A673 (cell line): ENCODE data around the gene ATP6AP1. TPM values are rescaled to one million over a fixed set of nuclear protein-coding genes. Genes with fewer than 3 reads are reported as not detected.
"Not testable (repeated sequence)": the region's sequence is repeated elsewhere in the genome, so short reads cannot be mapped to it uniquely, and the experiment has no call there.

Experiments used
- BruUV-seq: library from RNA; stranded (reverse); fragments of 400-500 nt; replicated peaks from 2 replicates; lab custom pipeline; 2021; lab: Mats Ljungman, UMichigan
- CTCF ChIA-PET: fragments of 300-600 bp; sonication (Branson Sonifier 250); formaldehyde crosslinking; loops from one replicate; lab custom pipeline; 2022; ENCODE audit warnings: antibody characterized with exemption; lab: Charles Lee
- POLR2A ChIA-PET: fragments of 300-600 bp; sonication (Branson Sonifier 250); formaldehyde crosslinking; loops from one replicate; lab custom pipeline; 2022; ENCODE audit warnings: antibody characterized with exemption; ENCODE audit not compliant: low non-redundant PET; lab: Charles Lee
- DNase-seq: peaks from one replicate; pipeline ENCODE4 v3.0.0-alpha.2; 2015; ENCODE audit warnings: low spot score
- H3K27ac ChIP-seq: fragments of 200-600 bp; sonication (generic); 2 replicates; pipeline ENCODE4 v1.5.1; 2016; ENCODE audit warnings: mixed run types, low read depth, mild to moderate bottlenecking, mixed read lengths, antibody characterized with exemption, low read length; ENCODE audit not compliant: poor library complexity, severe bottlenecking
- H3K27me3 ChIP-seq: fragments of 200-600 bp; sonication (generic); replicated peaks from 2 replicates; pipeline ENCODE4 v1.6.1; 2017; ENCODE audit warnings: mixed run types, low read depth, mild to moderate bottlenecking, mixed read lengths, antibody characterized with exemption, low read length; ENCODE audit not compliant: insufficient read depth, poor library complexity
- H3K36me3 ChIP-seq: fragments of 200-600 bp; sonication (generic); 2 replicates; pipeline ENCODE4 v1.6.1; 2016; ENCODE audit warnings: mixed run types, mild to moderate bottlenecking, mixed read lengths, antibody characterized with exemption, low read length; ENCODE audit not compliant: insufficient read depth, poor library complexity, severe bottlenecking
- H3K4me1 ChIP-seq: fragments of 200-600 bp; sonication (generic); 2 replicates; pipeline ENCODE4 v1.6.1; 2017; ENCODE audit warnings: mixed run types, mild to moderate bottlenecking, mixed read lengths, antibody characterized with exemption, low read length; ENCODE audit not compliant: insufficient read depth, poor library complexity, severe bottlenecking
- H3K4me3 ChIP-seq: fragments of 200-600 bp; sonication (generic); 2 replicates; pipeline ENCODE4 v1.5.1; 2016; ENCODE audit warnings: low read depth, mixed run types, mild to moderate bottlenecking, mixed read lengths, low read length; ENCODE audit not compliant: poor library complexity, severe bottlenecking
- H3K9me3 ChIP-seq: fragments of 200-600 bp; sonication (generic); 2 replicates; pipeline ENCODE4 v1.6.1; 2016; ENCODE audit warnings: mixed run types, low read depth, mild to moderate bottlenecking, mixed read lengths, antibody characterized with exemption, low read length; ENCODE audit not compliant: poor library complexity, severe bottlenecking
- CTCF ChIP-seq: fragments of 300-800, 200-600 bp; sonication (generic); conservative IDR thresholded peaks from 2 replicates; pipeline ENCODE4 v1.5.1; 2017; ENCODE audit warnings: low read depth, mild to moderate bottlenecking, antibody characterized with exemption, low read length, moderate library complexity, mixed read lengths
- EZH2 ChIP-seq: fragments of 200-600 bp; sonication (generic); IDR thresholded peaks from 2 replicates; pipeline ENCODE4 v1.6.1; 2017; ENCODE audit warnings: borderline replicate concordance, low read depth, mild to moderate bottlenecking, mixed read lengths, antibody characterized with exemption, low read length; ENCODE audit not compliant: poor library complexity, severe bottlenecking
- intact Hi-C: fragments of 100-400 bp; cut with micrococcal nuclease; formaldehyde crosslinking; loops from one replicate; pipeline ENCODE4 v1.10.0; 2022; ENCODE audit not compliant: unreplicated experiment
- total RNA-seq: library from RNA; stranded (reverse); gene quantifications from 2 replicates; pipeline ENCODE4 v1.2.3, GENCODE V29; 2021

ATP6AP1 gene
- total RNA-seq, 1 experiment from 2014 or later, result 77.1 TPM

GRCh38 chrX:154384284-154384892 lies 44.1 kb upstream of the ATP6AP1 start:
- H3K4me3 ChIP-seq, result no peak overlapping the region
- ChIA-PET CTCF (interaction anchor here (1.3 kb wide), 1 partner anchor 11 kb away, joined by 4 read pairs; no protein-coding TSS in a partner anchor), POLR2A (no interaction called here)
- TF ChIP-seq CTCF (no peak), EZH2 (no peak)
- no peaks in the 10 kb centered on the region for H3K27me3 ChIP-seq
- BruUV-seq, result no TSS peak
- DNase-seq, result no peak
- H3K4me1 ChIP-seq, result no peaks in the 10 kb centered on the region
- H3K9me3 ChIP-seq, result no peaks in the 10 kb centered on the region
- no peaks in the 10 kb centered on the region for H3K36me3 ChIP-seq
- intact Hi-C loops, result no loop called here
- H3K27ac ChIP-seq, result no peak overlapping the region

- H3K4me1 ChIP-seq, POLR2A ChIA-PET, BruUV-seq: not testable (repeated sequence)
Observed at GRCh38 chrX:154388094-154388493, 40.4 kb upstream of the ATP6AP1 start.

GRCh38 chrX:154388649-154389048 lies 39.8 kb upstream of the ATP6AP1 start:
- DNase-seq, H3K4me1 ChIP-seq, BruUV-seq, H3K36me3 ChIP-seq, H3K27ac ChIP-seq, CTCF ChIA-PET, H3K4me3 ChIP-seq, H3K9me3 ChIP-seq, POLR2A ChIA-PET, intact Hi-C loops, H3K27me3 ChIP-seq: not testable (repeated sequence)

More at GRCh38 chrX:154388094-154388493, 40.4 kb upstream of the ATP6AP1 start:
- H3K27ac ChIP-seq, H3K9me3 ChIP-seq, H3K27me3 ChIP-seq, H3K36me3 ChIP-seq, DNase-seq, CTCF ChIA-PET, intact Hi-C loops, H3K4me3 ChIP-seq: not testable (repeated sequence)

GRCh38 chrX:154389812-154390747 lies 38.4 kb upstream of the ATP6AP1 start:
- CTCF ChIA-PET, H3K27ac ChIP-seq, H3K4me1 ChIP-seq, H3K36me3 ChIP-seq, H3K27me3 ChIP-seq, BruUV-seq, DNase-seq, H3K9me3 ChIP-seq, POLR2A ChIA-PET, H3K4me3 ChIP-seq: not testable (repeated sequence)
- intact Hi-C loops, result loop anchor here (10.0 kb wide), 1 partner anchor 415 kb away; the partner anchor contains the start of genes HCFC1 and TMEM187

GRCh38 chrX:154396363-154396762 lies 32.1 kb upstream of the ATP6AP1 start:
- DNase-seq, H3K27me3 ChIP-seq, H3K4me1 ChIP-seq, H3K4me3 ChIP-seq, BruUV-seq, H3K27ac ChIP-seq, CTCF ChIA-PET, H3K9me3 ChIP-seq, POLR2A ChIA-PET: not testable (repeated sequence)
- intact Hi-C loops, result loop anchor here (10.0 kb wide), 1 partner anchor 422 kb away; the partner anchor contains the start of genes HCFC1 and TMEM187
- peaks cover 25% of the 10 kb centered on the region for H3K36me3 ChIP-seq
